ENCODE measurements around the gene HCFC1R1.

DNA sequence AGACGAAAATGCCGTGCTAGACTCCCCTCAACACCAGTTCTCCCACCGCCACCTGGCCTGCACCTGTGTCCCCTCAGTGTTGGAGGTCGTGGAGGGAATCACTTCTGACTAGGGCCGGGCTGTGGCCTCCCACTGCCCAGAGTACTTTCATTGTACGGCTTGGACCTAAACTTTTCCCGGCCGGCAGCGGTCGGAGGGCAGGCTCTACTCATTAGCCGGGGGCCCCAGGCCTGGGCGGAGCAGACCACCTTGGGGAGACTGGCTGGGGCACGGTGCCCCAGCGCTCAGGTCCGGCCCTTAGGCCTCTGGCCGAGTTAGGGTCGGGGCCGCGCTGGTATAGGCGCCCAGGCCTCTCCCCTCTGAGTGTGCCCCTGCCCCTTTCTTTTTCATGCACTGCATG, 6.4 kb downstream of the HCFC1R1 start:
- TF ChIP-seq CTCF (IDR thresholded peaks at IDR 0.05; ENCODE audit: poor library complexity, severe bottlenecking) (no peak), SMC3 (conservative IDR thresholded peaks at IDR 0.05; ENCODE audit: poor library complexity) (no peak), TAF1 (IDR thresholded peaks at IDR 0.05; ENCODE audit: low read depth) (no peak), POLR2AphosphoS5 (IDR thresholded peaks at IDR 0.05) (no peak), EZH2 (IDR thresholded peaks at IDR 0.05; ENCODE audit: borderline replicate concordance, insufficient read depth, low read length, poor library complexity, severe bottlenecking) (no peak), EP300 (conservative IDR thresholded peaks at IDR 0.05; ENCODE audit: poor library complexity, severe bottlenecking) (no peak)
